GM18867 (cell line): ENCODE measurements around the gene KDF1.

ENCODE experiments used
- ATAC-seq: cut with Tn5 transposase; IDR thresholded peaks from one replicate; pipeline ENCODE4 v1.9.1; 2021; ENCODE audit warnings: mild to moderate bottlenecking, moderate library complexity; ENCODE audit not compliant: unreplicated experiment

Gene KDF1, protein sequence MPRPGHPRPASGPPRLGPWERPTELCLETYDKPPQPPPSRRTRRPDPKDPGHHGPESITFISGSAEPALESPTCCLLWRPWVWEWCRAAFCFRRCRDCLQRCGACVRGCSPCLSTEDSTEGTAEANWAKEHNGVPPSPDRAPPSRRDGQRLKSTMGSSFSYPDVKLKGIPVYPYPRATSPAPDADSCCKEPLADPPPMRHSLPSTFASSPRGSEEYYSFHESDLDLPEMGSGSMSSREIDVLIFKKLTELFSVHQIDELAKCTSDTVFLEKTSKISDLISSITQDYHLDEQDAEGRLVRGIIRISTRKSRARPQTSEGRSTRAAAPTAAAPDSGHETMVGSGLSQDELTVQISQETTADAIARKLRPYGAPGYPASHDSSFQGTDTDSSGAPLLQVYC

DNA sequence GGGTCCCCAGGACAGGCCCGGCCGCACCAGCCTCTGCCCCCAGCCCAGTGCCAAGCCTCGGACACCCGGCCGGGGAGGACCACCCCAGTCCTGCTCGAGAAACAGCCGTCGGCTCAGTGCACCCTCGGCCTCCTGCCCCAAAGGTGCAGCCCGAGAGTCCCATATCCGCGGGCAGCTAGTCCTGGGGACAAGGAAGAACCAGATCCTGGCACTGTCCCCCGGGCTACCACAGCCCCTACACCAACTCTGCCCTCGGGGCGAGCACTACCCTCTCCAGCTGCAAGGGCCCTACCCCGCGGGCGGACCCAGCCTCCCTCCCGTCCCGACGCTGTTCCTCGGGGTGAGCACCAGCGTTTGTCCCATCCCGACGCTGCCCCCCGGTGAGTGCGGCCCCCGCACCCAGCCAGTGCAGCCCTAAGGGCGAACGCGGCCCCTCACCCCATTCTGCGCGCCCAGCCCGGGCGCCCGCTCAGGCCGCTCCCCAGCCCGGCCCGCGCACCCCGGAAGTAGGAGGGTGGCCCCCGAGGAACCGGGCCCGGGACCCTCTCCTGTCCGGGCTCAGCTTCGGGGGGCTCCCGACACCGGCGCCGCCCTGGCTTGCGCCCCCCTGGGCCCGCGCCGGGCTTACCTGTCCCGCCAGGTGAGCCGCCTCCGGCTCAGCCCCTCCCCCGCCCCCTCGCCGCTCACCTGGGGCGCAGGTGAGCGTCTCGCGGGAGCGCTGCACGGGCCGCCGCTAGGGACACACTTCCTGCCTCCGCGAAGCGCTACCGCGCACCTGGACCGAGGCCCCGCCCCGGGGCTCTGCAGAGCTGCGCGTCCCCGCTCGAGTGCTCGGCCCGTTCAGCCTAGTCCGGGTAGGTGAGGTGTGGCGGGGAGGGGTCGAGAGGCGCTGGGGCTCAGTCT is at the start of gene KDF1:
KDF1 (minus strand) TSS at position 747 of the 903 bp plus-strand sequence. CDS start 8,088 bp downstream, outside the sequence.
- ATAC-seq: no peak

DNA sequence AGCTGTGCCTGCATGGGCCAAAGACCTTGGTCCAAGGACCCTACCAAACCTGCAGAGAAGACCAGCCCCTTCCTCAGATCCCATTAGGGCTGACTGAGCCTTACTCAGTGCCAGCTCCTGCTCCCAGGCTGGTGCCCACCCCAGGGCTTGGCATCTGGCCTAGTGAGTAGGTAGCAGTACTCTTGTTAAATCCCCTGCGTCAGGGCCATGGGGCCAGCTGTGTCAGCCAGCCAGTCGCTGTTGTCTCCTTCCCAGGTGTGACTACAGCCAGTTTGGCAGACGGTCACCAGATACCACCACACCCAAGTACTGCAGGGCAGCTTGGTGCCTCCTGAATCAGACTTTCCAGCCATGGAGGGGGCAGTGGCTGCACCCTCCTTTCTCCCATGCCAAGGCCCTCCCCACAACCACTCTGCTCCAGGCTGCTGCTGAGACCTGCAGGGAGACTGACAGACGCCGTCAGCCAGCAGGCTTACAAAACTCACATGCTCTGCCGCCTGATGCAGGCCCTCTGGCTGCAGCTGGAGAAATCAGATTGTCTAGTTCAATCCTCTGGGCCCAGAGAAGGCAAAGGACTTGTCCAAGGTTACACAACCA is 49.4 kb upstream of the KDF1 start:
- no peak for ATAC-seq

DNA sequence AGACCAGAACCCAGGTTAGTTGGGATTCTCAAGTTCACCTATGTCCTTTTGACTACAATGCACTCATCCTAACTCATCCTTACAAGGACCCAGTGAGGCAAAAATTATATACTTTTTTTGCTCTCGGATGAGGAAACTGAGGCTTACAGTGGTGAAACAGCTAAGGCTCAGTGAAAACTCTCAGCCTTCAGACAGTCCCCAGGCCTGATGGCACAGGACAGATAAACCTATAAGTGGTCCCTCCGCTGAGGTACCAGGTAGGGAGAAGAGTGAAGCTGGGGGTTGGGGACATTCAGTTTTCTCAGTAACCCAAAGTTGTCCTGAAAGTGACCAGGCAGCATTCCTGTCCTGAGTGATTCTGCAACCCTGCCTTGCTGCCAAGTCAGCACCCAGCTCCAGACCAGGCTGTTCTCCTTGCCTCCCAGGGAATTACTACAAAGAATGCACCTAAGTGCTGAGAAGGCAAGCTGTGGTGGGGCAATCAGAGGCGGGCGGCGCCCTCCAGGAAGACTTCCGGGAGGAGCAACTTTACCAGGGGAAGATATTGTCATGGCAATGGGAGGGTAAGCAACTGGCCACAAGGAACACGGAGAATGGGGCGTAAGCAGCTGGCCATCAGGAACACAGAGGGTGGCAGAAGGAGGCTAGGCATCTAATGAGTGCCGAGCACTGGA is 47.8 kb upstream of the KDF1 start:
- ATAC-seq: no peak

DNA sequence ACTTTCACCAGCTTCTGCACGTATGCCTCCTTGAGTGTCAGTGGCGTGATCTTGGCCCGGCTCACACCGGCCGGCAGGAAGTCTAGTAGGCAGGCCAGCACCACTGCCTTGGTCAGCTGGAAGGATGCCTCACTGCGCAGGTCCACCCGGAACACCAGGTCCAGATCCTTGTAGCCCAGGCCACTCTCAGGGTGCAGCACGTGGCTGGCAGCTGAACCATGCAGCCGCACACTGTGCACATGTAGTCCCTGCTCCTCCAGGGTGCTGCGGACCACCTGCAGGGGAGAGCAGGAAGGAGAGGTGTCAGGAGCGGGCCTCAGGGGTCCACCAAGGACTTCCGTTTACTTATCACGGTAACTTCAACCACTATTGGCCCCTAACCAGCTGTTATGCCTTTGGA is 46.4 kb upstream of the KDF1 start:
- no peak for ATAC-seq

DNA sequence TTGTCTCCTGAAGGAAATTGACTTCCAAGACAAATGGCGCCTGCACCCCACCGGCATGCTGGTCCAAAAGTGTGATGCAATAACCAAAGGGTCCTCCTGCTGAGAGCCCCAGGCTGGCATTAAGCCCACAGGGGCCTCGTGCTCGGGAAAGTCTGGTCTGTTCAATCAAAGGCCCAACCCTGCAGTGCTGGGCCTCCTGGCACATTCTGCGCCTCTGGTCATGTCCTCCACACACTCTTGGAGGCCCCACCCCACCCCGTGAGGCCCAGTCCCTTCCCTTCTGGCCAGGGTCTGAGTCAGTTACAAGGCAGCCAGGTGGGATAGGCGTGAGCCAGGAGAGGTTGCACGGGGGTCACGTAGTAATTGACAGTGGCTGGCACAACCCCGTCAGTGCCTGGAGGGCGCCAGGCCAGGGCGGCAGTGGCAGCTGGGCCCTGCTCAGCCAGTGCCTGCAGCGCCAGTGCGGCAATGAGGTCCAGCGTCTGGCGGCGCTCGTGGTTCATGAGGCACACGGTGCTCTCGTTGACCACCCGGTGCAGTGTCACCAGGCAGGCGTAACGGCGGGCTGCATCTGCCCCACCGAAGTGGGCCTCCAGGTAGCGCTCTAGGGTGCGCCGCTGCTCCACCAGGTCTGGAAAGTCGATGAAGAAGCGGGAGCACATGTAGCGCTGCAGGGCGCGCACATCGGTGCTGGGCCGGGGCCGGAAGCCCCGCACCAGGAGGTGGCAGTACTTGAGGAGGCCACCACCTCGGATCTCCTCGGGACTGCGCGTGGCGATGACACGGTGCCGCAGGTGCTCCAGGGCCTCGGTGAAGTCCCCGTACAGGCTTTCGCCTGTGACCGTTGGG is 45.6 kb upstream of the KDF1 start:
- no peak for ATAC-seq

DNA sequence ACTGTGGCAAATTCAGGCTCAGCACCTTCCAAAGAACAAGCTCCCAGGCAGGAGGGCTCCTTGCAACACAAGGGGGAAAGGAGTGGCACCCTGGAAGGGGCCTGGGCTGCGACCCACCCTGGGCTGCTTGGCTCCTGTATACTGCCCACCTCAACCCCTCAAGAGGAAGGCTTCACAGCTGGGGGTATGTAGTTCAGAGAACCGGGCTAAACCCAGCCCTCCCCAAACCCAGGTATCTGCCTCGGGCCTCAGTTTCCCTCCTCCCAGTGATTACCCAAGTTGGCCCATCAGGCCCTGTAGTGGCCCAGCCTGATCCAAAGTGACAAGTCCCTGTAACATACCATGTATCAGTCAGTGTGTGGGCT is 44.9 kb upstream of the KDF1 start:
- ATAC-seq: no peak

DNA sequence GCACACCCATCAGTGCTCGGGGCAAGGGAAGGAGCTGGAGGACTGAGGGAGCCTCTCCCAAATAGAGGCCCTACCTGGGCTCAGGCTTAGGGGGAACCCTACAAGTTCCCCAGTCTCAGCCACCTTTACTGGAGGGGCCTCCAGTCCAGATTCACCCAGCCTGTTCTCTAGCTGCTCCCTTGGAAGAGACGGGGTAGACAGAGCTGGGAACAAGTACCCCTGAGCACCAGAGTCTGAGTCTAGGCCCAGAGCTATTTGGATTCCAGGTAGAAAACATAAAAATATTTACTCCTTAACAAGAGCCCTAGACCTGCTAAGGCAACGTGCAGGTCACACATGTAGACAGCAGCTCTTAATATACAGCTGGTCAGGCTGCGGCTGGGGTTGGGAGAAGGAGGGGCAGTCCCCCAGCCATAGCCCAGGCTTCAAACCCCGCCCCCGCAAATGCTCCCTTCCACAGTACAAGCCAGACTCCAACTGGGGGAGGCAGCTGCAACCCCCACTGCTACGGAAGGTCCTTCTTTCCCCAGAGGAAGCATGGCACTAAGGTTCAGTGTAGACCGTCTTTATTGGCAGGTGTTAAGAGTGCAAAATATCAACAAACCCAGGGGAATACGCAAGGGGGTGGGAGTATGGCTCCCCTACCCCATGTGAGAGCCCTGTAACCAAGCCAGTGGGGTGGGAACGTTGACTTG is 44.4 kb upstream of the KDF1 start:
- no peak for ATAC-seq

DNA sequence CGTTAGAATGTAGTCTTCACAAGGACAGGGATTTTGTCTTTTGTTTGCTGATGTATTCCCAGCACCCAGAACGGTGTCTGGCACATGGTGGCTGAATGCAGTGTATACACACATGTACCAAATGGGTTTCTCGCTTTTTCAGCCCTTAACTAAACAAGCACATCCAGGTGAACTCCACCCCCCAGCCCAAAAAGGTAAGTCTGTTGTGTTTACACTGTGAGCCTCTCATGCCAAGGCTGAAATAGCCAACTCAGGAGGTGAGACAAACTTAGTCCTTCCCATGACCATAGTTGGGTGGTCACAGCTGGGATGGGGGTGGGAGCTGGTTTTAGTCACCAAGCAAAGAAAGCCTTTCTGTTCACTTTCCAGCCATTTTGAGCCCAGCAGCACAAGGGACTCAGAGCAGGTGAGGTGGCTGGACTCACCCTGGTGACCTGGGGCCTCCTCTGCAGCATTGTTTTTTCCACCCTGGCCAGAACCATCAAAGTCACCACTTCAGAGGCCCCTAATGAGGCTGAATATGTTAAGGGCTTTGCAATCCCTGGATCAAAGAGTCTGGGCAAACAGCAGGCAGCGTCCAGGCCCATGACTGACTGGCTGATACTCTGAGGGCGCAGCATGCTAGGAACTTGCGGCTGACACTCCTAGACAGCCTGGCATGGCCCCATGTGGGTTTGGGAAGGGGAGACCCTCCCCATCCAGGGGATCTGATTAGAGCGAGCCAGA is 43.6 kb upstream of the KDF1 start:
- ATAC-seq: no peak

DNA sequence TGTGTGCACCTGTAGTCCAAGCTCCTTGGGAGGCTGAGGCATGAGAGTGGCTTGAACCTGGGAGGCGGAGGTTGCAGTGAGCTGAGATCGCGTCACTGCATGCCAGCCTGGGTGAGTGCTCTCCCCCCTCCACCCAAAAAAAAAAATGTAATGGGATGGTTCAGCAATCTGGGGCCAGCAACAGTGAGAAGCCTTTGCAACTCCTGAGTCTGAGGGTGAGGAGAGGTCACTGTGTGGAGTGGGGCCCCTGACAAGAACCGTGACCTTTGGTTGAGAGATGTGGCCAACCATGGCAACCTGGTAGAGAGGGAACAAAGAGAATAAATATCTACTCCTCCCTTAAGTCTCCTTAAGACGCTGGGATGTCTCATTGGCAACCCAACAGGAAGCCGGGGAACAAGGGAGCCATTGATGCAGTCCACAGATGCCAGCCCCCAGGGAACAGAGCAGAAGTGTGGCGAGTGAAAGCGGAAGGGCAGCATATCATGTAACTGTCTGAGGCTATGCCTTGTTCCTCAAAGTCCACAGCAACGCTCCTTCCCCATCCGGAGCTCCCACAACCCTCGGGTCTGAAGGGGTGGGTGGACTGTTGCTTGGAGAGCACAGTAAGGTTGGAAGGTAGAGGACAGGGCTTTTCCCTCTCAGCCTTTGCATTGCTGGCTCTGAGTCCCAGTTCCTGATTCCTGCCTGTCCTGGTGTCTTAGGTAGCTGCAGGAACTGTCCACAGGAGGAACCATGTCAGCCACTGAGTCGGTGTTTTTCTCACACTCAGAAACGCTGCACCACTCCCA is 41.5 kb upstream of the KDF1 start:
- no peak for ATAC-seq

DNA sequence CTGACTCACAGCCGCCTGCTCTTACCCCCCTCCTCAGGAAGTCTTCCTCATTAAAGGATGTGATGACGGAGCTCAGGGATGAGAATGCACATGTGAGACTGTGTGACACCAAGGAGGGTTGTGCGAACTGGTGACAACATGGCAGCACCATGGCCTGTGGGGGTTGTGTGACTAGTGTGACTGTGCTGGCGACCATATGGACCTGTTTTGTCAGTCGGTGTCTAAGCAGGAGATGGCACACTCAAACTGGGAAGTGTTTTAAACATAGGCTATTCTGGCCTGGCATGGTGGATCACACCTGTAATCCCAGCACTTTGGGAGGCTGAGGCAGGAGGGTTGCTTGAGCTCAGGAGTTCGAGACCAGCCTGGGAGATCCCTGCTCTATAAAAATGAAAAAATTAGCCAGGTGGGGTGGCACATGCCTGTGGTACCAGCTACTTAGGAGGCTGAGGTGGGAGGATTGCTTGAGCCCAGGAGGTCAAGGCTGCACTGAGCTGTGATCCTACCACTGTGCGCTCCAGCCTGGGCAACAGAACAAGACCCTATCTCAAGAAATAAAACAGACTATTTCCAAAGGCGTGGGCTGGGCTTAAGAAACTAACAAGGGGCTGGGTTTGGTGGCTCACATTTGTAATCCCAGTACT is 40.7 kb upstream of the KDF1 start:
- no peak for ATAC-seq

DNA sequence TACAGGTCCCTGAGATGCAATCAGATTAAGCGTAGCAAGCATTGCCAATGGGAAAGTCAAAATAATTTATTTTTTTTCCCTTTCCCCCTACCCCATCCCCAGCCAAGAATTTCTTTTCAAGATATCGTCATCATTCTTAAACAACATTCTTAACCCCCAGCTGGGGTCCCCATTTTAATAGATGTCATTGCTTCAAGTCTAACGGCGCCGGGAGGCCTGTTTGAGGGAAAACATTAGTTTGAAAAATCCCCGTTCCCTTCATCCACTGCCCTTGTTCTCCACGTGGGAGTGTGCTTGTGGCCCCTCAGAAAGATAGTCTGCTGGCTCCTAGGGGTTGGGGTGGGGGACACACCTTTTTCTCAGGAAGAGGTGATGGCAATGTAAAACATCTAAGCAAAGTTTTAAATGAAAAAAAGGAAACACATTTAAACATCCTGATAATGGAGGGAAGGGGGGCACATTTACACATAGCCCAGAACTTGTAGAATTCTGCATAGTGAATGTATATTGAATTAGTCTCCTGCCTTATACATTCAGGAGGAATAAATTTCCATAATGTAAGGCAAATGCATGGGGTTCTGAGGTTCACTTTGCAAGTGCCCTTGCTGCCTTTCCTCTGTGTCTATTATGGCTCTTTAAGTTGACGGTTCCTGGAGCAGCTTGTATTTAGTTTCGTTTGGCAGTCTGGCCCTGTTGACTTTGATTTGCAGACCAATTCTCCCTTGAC is 40.0 kb upstream of the KDF1 start:
- no peak for ATAC-seq

DNA sequence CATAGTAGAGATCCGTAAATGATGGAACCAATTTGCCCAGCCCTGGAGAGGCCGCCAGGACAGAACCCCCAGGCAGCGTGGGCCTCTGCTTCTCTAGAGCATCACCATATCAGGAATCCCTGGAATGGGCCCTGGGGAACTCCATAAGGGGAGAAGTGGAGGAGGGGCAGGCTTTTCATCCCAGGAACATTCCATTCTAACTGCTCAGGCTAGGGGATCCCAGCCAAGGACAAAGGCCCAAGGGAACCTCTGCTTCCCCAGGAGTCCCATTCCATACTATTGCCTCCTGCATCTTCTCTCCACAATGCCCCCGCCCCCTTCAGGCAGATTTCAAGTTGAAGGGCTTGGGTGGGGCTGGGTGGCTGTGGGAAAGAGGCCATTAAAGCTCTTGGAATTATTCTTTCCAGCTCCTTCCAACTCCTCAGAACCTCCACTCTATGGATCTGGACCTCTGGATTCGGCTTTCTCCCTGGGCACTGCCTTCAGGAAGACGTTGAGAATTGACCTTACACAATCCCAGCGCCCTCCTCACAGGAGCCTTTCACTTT is 39.2 kb upstream of the KDF1 start:
- no peak for ATAC-seq

DNA sequence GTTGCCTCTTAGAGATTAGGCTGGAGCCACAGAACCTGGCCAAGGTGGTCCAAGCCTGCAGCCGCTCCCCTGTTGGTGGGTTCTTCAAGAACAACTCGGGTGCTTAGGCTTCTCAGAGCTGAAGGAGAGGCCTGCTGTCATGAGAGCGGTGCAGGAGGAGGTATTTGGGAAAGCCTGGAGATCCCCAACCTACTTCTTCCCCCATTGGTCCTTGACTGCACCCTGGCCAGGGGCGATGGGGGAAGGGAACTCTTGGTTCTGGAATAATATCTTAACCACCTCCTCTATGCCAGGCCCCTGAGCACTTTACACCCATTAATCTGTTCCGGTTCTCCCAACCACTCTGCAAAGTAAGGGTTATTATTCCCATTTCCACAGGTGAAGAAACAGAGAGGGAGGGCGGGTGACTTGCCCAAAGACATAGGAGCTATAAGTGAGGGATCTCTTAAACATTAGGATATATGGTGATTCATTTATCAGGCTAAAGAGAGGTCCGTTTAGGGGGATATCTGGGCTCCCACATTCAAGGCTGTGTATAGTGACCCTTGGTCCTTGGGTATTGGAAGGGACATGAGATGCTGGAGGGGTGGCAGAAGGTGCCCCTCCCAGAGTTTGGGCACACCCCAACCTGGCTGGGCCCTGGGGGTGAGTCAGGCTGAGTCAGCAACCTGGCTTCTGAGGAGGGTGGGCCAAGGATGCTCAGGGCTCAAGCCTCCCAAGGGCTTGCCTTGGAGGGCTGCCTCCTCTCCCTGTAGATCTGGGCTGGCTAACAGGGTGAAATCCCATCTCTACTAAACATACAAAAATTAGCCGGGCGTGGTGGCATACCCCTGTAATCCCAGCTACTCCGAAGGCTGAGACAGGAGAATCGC is 38.4 kb upstream of the KDF1 start:
- no peak for ATAC-seq

DNA sequence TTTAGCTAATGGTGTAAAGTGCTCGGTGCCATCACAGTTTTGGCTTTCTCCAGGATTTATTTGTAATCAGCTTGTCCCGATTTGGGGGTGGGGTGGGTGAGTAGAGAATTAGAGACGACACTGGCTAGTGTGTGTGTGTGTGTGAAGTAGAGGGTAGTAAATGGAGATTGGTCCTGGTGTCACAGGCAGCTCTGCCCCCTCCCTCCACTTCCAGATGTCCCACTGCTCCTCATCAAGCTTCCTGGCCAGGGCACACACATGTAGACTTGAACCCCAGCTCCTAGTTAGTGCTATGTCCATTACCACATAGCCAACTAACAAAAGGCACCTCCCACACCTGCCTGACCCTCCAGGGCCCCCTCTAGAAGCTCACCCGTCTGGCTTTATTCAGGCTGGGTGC is 36.4 kb upstream of the KDF1 start:
- no peak for ATAC-seq

DNA sequence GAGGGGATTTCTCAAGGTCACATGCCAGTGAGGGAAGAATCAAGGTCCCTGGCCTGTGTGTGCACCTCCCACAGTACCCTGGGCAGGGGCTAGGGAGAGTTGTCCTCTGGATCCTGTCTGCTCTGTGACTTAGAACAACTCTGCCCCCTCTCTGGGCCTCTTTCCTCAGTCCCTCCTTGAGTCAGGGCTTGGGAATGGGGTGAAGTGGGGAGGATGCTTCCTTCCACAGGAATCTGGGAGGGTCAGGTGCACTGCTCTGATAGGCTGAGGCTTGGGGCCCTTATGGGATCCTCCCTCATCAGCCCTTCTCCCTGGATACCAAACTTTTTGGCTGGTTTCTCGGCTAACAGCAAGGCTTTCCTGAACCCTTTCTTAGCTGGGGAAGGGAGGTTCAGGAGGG is 35.8 kb upstream of the KDF1 start:
- ATAC-seq: no peak
